ENCODE data around the gene NBL1.
A peak's percentile ranks its signal among the peaks of the same experiment; 100 is the strongest.

NBL1 gene, protein sequence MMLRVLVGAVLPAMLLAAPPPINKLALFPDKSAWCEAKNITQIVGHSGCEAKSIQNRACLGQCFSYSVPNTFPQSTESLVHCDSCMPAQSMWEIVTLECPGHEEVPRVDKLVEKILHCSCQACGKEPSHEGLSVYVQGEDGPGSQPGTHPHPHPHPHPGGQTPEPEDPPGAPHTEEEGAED

DNA sequence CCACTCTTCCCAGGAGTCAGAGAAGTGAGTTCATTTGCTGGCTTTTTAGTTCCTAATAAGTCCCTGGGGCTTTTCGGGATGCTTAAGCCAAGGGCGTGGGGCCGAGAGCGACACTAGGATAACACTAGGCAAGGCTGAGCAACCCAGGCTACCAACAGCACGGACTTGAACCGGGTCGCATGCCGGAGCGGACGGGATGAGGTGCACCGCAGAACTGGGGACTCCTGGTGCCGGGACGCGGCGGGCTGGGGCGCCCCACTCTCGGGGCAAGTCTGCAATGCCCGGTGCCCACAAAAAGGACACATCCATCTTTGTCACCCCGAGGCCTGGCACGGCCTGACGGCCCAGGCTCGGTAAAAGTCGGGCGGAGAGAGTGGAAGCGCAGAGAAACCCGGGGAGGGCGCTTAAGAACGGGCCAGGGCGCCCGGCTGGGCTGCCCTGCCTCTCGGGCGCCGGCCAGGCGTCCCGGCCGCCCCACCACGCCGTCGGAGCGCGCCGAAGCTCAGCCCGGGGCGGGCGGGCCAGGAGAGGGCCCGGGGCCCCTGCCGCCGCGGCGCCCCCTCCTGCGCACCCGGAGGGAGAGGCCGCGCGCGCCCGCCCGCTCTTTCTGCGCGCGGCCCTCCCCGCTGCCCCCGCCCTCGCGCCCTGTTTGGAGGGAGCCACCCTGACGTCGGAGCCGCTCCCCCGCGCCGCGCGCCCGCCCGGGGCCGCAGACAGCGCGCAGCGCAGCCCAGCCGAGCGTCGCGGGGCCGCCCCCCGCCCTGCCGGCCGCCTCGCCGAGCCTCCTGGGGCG, at the start of gene NBL1:
Gene NBL1 (plus strand): TSS at position 710 of the 793 bp plus-strand sequence. CDS start 10,720 bp downstream, outside the sequence.
- DNase-seq = no peak

DNA sequence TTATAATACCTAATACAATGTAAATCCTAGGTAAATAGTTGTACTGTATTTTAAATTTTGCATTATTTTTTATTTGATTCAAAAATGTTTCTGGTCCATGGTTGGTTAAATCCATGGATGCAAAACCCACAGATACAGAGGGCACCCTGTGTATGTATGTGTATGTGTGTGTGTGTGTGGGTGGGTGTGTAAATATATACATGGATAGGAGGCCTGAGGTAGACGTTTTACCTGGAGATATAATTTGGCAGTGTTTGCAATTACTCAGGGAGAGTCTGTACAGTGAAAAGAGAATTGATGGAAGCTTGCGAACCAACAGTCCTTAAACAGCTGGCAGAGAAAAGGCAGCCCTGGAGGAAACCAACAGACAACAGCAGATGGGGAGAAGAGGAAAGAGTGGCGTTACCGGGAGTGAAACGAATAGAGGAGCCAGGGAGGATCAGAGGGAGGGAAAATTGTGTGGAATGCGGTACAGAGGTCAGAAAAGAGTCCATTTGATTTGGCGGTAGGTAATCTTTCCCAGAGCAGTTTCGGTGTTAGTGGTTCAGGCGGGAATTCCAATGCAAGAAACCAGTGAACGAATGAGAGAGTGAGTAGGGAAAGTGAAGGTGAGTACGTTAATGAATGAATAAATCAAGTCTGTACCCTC, 47.9 kb upstream of the NBL1 start:
- no peak for DNase-seq

DNA sequence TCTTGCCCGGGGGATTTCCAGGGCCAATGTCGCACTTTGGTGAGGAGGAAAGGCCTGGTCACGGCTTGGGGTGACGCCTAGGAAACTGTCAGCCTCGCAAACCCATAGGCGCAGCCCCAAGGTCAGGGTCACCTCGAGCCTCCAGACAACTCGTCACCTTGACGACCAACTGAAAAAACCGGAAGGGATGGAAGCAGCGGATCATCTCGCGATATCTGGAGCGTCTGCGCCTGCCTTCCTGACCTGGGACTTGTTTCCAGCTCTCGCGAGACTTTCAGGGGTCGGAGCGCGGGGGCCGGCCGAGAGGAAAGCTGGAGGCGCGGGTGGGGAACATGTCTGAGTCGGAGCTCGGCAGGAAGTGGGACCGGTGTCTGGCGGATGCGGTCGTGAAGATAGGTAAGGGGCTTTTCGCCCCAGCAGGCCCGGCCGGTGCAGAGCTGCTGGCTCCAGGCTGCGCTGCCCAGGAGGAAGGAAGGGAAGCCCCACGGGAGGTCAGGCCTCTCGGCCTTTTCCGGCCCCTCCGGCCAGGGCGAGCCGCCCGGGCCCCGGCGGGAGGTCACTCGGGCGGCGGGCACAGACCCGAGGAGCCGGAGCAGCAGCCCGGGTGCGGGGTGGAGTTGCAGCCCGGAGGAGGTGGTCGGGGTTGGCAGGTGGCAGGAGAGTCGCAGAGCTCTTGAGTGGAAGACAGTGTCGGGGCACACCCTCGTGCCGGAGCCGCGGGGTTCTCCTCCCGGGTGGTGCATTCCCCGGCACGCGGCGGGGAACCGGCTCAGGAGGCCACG, 47.2 kb upstream of the NBL1 start:
- peak; percentile 93 for DNase-seq

DNA sequence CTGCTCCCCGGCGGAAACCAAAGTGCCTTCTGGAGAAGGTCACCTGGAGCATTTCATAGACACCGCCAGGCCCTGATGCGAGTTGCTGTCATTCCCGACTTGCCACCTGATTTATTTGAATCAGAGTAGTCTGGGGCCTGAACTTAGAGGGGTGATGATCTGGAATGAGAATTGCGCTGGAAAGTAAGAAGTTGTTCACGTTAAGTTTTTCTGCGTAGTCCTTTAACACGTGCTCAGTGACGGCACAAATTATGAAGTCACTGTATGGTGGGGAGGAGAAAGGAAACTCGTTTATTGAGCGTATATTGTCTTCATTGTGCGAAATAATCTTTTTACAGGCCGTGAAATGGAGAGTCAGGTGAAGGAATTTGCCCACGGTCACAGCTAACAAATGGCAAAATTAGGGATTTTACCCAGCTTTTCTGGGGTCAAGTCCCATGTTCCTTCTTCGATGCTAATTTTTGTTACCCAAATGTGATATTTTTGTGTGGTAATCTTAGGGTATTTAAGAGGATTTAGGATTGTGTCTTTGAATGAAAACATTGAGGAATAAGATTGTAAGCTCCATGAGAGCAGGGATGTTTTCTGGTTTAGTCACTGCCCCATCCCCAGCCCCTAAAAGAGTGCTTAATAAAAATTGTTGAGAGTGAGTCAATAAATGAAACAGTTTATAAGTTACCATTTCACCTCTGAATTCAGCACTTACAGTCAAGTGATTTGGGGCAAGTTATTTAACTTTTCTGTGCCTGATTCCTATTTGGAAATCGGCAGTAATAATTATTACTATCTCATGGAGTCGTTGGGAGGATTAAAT, 46.4 kb upstream of the NBL1 start:
- peak; percentile 78 for DNase-seq

DNA sequence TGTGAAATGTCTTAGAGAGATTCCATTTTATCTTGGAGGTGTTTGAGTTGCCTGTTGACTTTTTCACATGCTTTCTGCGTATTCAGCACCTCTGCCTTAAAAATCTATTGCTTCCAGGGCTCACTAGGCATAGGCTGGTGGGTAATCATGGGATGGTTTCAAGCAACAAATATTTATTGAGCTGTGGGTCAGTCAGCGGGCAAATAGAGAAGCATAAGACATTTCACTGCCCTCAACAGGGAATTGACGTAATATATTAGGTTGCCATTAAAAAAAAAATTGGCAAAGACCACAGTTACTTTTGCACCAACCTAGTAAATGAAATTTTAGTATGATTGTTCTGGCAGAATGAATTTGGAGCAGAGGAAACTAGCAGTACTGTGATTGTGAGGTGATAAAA, 44.3 kb upstream of the NBL1 start:
- no peak for DNase-seq

- no peak for DNase-seq
Measured at GRCh38 chr1:19602486-19602885, 41.6 kb upstream of the NBL1 start.

DNA sequence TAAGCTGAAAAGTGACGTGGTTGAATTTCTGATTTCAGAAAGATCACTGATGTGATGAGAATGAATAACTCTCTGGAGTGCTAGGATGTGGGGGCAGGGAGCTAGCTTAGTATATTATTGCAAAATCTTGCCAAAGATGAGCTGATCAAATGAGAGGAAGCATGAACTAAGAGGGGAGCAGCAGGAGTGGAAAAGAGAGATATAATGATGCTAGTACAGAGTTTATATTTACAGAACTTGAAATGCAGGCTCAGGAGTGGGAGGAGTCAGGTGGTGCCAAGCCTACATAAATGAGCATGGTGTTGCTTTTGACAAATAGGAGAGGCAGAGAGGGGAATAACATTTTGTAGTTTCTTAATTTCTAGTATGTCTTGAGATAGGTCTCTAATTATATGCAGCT, 38.1 kb upstream of the NBL1 start:
- DNase-seq = no peak

- DNase-seq = no peak
Measured at GRCh38 chr1:19606817-19607642, 37.1 kb upstream of the NBL1 start.

GRCh38 chr1:19608232-19608631, 35.9 kb upstream of the NBL1 start:
- no peak for DNase-seq

DNA sequence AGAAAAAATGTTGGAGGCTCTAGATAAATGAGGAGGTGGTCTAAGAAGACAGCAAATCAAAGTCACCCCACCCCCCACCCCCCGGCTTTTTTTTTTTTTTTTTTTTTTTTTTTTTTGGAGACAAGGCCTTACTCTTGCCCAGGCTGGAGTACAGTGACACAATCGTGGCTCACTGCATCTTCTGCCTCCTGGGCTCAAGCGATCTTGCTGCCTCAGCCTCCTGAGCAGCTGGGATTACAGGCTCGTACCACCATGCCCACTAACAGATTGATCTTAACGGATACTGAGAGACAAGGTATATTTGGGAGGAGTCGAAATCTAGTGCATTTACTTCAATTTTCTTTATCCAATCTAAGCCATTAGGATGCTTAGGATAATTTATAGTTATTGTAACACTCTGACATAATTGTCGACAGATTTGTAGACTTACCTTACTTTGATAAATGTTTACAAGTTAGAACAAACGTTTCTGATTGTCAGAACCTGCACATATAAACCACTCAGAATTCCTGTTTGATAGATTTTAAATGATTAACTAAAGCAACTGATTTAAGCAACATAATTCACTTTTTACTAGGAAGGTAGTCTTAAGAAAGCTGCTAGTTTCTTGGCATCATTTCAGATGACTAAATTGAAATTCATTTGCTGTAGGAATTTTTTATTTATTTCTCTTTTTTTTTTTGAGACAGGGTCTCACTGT, 33.7 kb upstream of the NBL1 start:
- DNase-seq = no peak

DNA sequence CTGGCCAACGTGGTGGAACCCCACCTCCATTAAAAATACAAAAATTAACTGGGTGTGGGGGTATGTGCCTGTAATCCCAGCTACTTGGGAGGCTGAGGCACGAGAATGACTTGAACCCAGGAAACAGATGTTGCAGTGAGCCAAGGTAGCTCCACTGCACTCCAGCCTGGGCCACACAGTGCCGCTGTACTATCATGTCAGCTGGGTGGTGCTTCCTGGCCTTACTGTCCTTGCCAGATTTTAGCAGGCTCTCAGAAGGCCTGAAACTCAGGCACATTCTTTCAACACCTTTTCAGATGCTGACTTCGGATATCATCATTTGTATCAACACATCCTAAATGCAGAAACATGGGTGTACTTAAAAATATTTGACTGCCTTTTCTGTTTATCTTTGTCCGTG, 31.6 kb upstream of the NBL1 start:
- no peak for DNase-seq

GRCh38 chr1:19613171-19613703, 30.9 kb upstream of the NBL1 start:
- DNase-seq = no peak

DNA sequence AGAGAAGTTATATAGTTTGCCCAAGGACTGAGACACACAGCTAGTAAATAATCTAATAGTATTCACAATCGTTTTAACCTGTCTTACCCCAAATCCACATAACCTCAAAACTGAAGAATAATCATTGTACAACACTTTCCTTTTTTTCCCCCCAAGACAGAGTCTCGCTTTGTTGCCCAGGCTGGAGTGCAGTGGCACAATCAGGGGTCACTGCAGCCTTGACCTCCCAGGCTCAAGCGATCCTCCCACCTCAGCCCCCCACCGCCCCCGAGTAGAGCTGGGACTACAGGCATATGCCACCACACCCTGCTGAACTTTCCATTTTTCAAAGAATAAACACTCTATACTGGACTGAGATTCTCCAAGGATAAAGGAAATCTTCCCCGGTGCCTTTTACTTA, 28.7 kb upstream of the NBL1 start:
- DNase-seq = no peak

GRCh38 chr1:19616489-19616888, 27.6 kb upstream of the NBL1 start:
- no peak for DNase-seq

DNA sequence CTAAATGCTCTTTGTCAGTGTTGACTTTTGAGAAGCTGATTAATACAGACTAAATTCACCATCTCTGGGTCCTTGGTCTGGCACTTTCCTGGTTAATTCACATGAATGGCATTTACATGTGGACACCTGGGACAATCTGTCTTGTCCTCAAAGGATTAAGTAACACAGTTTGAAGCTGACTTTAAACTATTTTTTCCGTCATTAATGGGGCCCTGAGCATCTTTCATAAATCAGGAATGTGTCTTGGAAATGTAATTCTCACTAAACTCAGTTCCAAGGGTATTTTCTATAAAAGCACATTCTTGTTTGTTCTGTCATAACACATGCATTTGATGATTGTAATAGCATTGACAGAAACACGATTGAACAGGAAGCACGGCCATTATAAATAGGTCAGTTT, 26.7 kb upstream of the NBL1 start:
- DNase-seq = no peak

DNA sequence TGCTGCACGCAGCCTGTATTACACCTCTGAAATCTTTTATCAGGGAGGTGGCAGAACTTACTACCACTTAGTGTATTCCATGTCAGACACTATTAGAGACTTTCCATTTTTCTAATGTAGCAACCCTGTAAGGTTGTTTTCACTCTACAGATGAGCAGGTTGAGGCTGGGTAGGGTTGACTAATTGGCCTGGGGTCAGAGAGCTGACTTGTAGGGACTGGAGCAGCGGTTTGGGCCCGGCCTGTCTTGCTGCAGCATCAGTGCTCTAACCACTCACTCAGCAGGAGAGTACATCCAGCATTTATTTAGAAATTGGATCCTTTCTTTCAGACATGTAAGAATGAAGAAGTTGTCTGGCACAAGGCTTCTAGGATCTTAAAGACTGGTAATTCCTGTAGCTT, 25.7 kb upstream of the NBL1 start:
- no peak for DNase-seq

- DNase-seq = no peak
Measured at GRCh38 chr1:19619697-19620384, 24.3 kb upstream of the NBL1 start.

DNA sequence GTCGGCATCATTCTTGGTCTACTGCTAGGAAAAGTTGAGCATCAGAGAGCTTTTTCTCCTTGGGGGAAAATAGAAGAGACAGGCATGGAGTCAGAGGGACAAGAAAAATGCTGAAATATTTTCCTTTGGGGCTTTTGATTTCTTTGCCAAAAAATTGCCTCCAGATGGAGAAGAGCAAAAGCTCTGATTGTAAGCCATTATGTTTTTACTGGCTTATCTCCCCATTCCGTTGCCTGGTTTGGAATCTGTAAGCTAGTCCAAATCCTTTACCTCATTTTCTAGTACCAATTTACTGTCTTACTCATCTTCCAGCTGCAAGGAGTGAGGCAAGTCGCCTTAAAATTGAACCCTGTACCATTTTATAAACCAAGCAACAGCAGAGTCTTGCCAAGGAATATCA, 23.3 kb upstream of the NBL1 start:
- no peak for DNase-seq

GRCh38 chr1:19621274-19621950, 22.7 kb upstream of the NBL1 start:
- no peak for DNase-seq
